Anterior cingulate cortex (tissue), 58 donors: ENCODE results near the gene NECAB3.

Experiments used
- DNase-seq, 58 donors: peaks; one replicate each; lab custom pipeline; 2025; lab: John Stamatoyannopoulos, UW

NECAB3 gene

GRCh38 chr20:33680686-33681085 lies 6.5 kb upstream of the NECAB3 start:
- DNase-seq = no peak

- DNase-seq = no peak
Observed at GRCh38 chr20:33679758-33680485, 5.7 kb upstream of the NECAB3 start.

GRCh38 chr20:33677991-33678702 lies 3.9 kb upstream of the NECAB3 start:
- no peak for DNase-seq

GRCh38 chr20:33676652-33677645 lies 2.7 kb upstream of the NECAB3 start:
- DNase-seq = no peak

- no peak for DNase-seq
Observed at GRCh38 chr20:33676121-33676520, 1.9 kb upstream of the NECAB3 start.

- DNase-seq = peak in 3 of 58 donors; percentile 17 to 37 (median 36)
Observed at GRCh38 chr20:33675136-33675959, 1.1 kb upstream of the NECAB3 start.

- DNase-seq = peak in 2 of 58 donors; percentile 42 to 48
Observed at GRCh38 chr20:33673410-33674293, 576 bp downstream of the NECAB3 start.

- no peak for DNase-seq
Observed at GRCh38 chr20:33673114-33673409, 1.2 kb downstream of the NECAB3 start.

GRCh38 chr20:33672426-33673113 lies 1.7 kb downstream of the NECAB3 start:
- DNase-seq = peak in 1 of 58 donors; percentile 11

- DNase-seq = no peak
Observed at GRCh38 chr20:33671573-33672288, 2.5 kb downstream of the NECAB3 start.

- no peak for DNase-seq
Observed at GRCh38 chr20:33670715-33671499, 3.3 kb downstream of the NECAB3 start.

- peak in 39 of 58 donors; percentile 13 to 82 (median 49) for DNase-seq
Observed at GRCh38 chr20:33669873-33670640, 4.2 kb downstream of the NECAB3 start.

GRCh38 chr20:33669224-33669623 lies 5.0 kb downstream of the NECAB3 start:
- no peak for DNase-seq

- DNase-seq = no peak
Observed at GRCh38 chr20:33668466-33669155, 5.6 kb downstream of the NECAB3 start.

- peak in 52 of 58 donors; percentile 12 to 82 (median 62) for DNase-seq
Observed at GRCh38 chr20:33667676-33668465, 6.4 kb downstream of the NECAB3 start.
